Brain microvascular endothelial cell (primary cell): Measurements from ENCODE around the gene CPEB4.

Source experiments
- DNase-seq: peaks from one replicate; pipeline ENCODE4 v3.0.0-alpha.2; 2020
- H3K27ac ChIP-seq: fragments of 250-450 bp; sonication (Bioruptor Pico); 2 replicates; pipeline ENCODE4 v1.5.1; 2020; ENCODE audit warnings: mild to moderate bottlenecking, moderate library complexity
- H3K27me3 ChIP-seq: fragments of 250-450 bp; sonication (Bioruptor Pico); replicated peaks from 2 replicates; pipeline ENCODE4 v1.5.1; 2020; ENCODE audit warnings: mild to moderate bottlenecking
- H3K36me3 ChIP-seq: fragments of 250-450 bp; sonication (Bioruptor Pico); replicated peaks from 2 replicates; pipeline ENCODE4 v1.5.1; 2020; ENCODE audit warnings: mild to moderate bottlenecking
- H3K4me3 ChIP-seq: 2 replicates; pipeline ENCODE4 v1.5.1; 2011; ENCODE audit warnings: low read depth, mild to moderate bottlenecking, control low read depth, low read length, moderate library complexity
- in situ Hi-C: cut with HindIII; loops from 2 replicates; pipeline ENCODE4 v1.10.0; 2017; ENCODE audit warnings: low sequenced_read_pairs, low pct_ligation_motif_present
- TF ChIP-seq, protein P1 (sequence below): IDR thresholded peaks from 2 replicates; pipeline ENCODE4 v1.5.1; 2011; ENCODE audit warnings: low read depth, mild to moderate bottlenecking, moderate library complexity, low read length, control low read depth, inconsistent platforms; ENCODE audit errors: missing control alignments

CPEB4 gene

GRCh38 chr5:173968154-173968797, 80.1 kb downstream of the CPEB4 start:
- Histone ChIP-seq H3K4me3 (no peak overlapping the region), H3K27ac (no peak overlapping the region), H3K36me3 (no peaks in the 10 kb centered on the region), H3K27me3 (no peaks in the 10 kb centered on the region)
- TF ChIP-seq, protein P1, sequence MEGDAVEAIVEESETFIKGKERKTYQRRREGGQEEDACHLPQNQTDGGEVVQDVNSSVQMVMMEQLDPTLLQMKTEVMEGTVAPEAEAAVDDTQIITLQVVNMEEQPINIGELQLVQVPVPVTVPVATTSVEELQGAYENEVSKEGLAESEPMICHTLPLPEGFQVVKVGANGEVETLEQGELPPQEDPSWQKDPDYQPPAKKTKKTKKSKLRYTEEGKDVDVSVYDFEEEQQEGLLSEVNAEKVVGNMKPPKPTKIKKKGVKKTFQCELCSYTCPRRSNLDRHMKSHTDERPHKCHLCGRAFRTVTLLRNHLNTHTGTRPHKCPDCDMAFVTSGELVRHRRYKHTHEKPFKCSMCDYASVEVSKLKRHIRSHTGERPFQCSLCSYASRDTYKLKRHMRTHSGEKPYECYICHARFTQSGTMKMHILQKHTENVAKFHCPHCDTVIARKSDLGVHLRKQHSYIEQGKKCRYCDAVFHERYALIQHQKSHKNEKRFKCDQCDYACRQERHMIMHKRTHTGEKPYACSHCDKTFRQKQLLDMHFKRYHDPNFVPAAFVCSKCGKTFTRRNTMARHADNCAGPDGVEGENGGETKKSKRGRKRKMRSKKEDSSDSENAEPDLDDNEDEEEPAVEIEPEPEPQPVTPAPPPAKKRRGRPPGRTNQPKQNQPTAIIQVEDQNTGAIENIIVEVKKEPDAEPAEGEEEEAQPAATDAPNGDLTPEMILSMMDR: no peak
- in situ Hi-C loops: no loop called here
- no peak for DNase-seq

GRCh38 chr5:173969167-173970049, 81.3 kb downstream of the CPEB4 start:
- H3K36me3 ChIP-seq: no peaks in the 10 kb centered on the region
- no peaks in the 10 kb centered on the region for H3K27me3 ChIP-seq
- TF ChIP-seq, protein P1: no peak
- no peak overlapping the region for H3K27ac ChIP-seq
- peak; percentile 55 for DNase-seq
- in situ Hi-C loops: no loop called here
- no peak overlapping the region for H3K4me3 ChIP-seq

DNA sequence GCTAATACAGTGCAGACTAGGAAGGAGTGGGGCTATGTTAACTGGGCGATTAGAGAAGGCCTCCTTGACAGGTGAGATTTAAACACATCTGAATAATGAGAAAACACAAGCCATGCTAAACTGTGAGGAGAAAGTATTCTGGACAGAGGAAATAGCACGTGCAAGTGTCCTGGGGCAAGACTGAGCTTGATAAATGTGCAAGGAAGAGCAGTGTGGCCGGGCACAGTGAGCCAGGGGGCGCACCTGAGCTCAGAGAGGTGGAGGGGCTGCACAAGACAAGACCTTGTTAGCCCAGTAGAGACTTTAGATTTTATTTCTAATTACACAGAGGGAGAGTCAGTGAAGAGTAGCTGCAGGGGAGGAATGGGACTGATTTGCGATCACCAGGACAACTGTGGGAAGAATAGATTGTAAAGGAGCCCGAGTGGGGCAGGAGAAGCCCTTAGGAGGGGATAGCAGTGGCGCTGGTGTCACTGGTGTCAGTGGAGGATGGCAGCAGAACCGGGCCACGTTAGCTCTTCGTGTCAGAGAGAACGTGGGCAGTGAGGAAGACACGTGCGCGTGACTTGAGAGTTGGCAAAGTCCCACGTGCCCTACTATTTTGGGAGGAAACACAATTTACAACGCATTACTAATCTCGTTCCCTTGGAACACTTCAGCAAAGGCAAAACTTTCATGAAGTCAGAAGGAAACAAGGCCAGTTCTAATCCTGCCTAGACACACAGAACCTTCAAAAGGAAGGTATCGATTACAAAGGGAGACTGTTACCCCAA, 82.9 kb downstream of the CPEB4 start:
- H3K27me3 ChIP-seq: no peaks in the 10 kb centered on the region
- no peak overlapping the region for H3K27ac ChIP-seq
- in situ Hi-C loops: no loop called here
- H3K4me3 ChIP-seq: no peak overlapping the region
- no peaks in the 10 kb centered on the region for H3K36me3 ChIP-seq
- no peak for DNase-seq
- TF ChIP-seq, protein P1: peak; percentile 30

- Histone ChIP-seq H3K27ac (no peak overlapping the region), H3K4me3 (no peak overlapping the region), H3K27me3 (no peaks in the 10 kb centered on the region), H3K36me3 (no peaks in the 10 kb centered on the region)
- no peak for DNase-seq
- TF ChIP-seq, protein P1: no peak
- in situ Hi-C loops: no loop called here
Observed at GRCh38 chr5:173971681-173972345, 83.7 kb downstream of the CPEB4 start.

DNA sequence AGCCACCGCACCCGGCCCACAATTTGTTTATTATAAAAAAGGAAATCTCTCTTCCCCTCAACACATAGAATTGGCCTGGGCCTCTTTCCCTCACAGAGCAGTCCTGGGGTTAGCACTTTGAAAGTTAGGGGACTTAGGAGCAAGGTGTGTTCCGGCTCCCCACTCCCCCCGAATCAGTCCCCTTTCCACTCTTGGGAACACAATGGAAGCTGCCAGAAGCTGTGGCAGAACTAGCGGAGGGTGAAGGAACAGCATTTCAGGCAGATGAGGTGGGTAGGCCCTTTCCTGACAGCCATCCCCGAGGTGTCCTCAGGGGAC, 84.4 kb downstream of the CPEB4 start:
- H3K4me3 ChIP-seq: peak overlapping the region; percentile 52
- no peaks in the 10 kb centered on the region for H3K27me3 ChIP-seq
- in situ Hi-C loops: no loop called here
- DNase-seq: no peak
- TF ChIP-seq, protein P1: no peak
- H3K27ac ChIP-seq: no peak overlapping the region
- H3K36me3 ChIP-seq: no peaks in the 10 kb centered on the region
